ENCODE measurements around the gene NPSR1. TPM values are rescaled to one million over a fixed set of nuclear protein-coding genes. Genes with fewer than 3 reads are reported as not detected.
"Not testable (repeated sequence)": the region's sequence is repeated elsewhere in the genome, so short reads cannot be mapped to it uniquely, and the experiment has no call there.

Gene NPSR1
- total and polyA plus RNA-seq, 11 donors = not detected

GRCh38 chr7:34622771-34623250 is 35.2 kb upstream of the NPSR1 start:
- Histone ChIP-seq H3K4me3 (no peak overlapping the region), H3K36me3 (no peaks in the 10 kb centered on the region), H3K27me3 (no peaks in the 10 kb centered on the region), H3K4me1 (peaks cover 0 to 4% (median 0%) of the 10 kb centered on the region in 12 donors), H3K9me3 (no peaks in the 10 kb centered on the region), H3K27ac (no peak overlapping the region)
- 49 to 61% (median 56%) methylated on average over 4 of the region's 4 CpGs for WGBS, 4 donors
- no peak for DNase-seq
- intact Hi-C loops (cut with DNase I) = no loop called here
- TF ChIP-seq CTCF (IDR thresholded peaks at IDR 0.05) (no peak), POLR2A (IDR thresholded peaks at IDR 0.05) (no peak)
- peak in 2 of 4 donors; percentile 31 to 45 for ATAC-seq

GRCh38 chr7:34628618-34629017 is 29.4 kb upstream of the NPSR1 start:
- H3K27ac ChIP-seq; intact Hi-C loops (cut with DNase I); ATAC-seq; H3K36me3 ChIP-seq; H3K4me1 ChIP-seq; DNase-seq; H3K27me3 ChIP-seq; H3K4me3 ChIP-seq; H3K9me3 ChIP-seq: not testable (repeated sequence)
- 72 to 77% (median 73%) methylated on average over 4 of the region's 4 CpGs for WGBS, 4 donors

GRCh38 chr7:34652809-34653208 is 5.2 kb upstream of the NPSR1 start:
- Histone ChIP-seq H3K4me1 (no peaks in the 10 kb centered on the region), H3K4me3 (no peak overlapping the region), H3K27ac (no peak overlapping the region), H3K9me3 (peaks cover 0 to 13% (median 0%) of the 10 kb centered on the region in 12 donors), H3K36me3 (no peaks in the 10 kb centered on the region), H3K27me3 (no peaks in the 10 kb centered on the region)
- ATAC-seq (no peak), DNase-seq (no peak)
- TF ChIP-seq POLR2A (IDR thresholded peaks at IDR 0.05) (no peak), CTCF (IDR thresholded peaks at IDR 0.05) (no peak)
- WGBS, 4 donors = 70 to 80% (median 75%) methylated on average over 4 of the region's 4 CpGs
- intact Hi-C loops (cut with DNase I) = no loop called here

GRCh38 chr7:34653787-34654186 is 4.2 kb upstream of the NPSR1 start:
- Histone ChIP-seq H3K4me3 (no peak overlapping the region), H3K36me3 (no peaks in the 10 kb centered on the region), H3K27ac (no peak overlapping the region), H3K9me3 (peaks cover 0 to 13% (median 0%) of the 10 kb centered on the region in 12 donors), H3K27me3 (no peaks in the 10 kb centered on the region), H3K4me1 (no peaks in the 10 kb centered on the region)
- ATAC-seq (no peak), DNase-seq (no peak)
- WGBS, 4 donors = 77 to 94% (median 91%) methylated on average over 1 of the region's 1 CpG
- TF ChIP-seq POLR2A (IDR thresholded peaks at IDR 0.05) (no peak), CTCF (IDR thresholded peaks at IDR 0.05) (no peak)
- intact Hi-C loops (cut with DNase I) = no loop called here

- peaks cover 0 to 4% (median 0%) of the 10 kb centered on the region in 12 donors for H3K9me3 ChIP-seq
- H3K36me3 ChIP-seq = no peaks in the 10 kb centered on the region
- no peak for TF ChIP-seq CTCF (IDR thresholded peaks at IDR 0.05)
- TF ChIP-seq POLR2A (IDR thresholded peaks at IDR 0.05) = no peak
- ATAC-seq = no peak
- H3K27me3 ChIP-seq = no peaks in the 10 kb centered on the region
- DNase-seq = no peak
- no peak overlapping the region for H3K27ac ChIP-seq
- intact Hi-C loops (cut with DNase I) = no loop called here
- H3K4me3 ChIP-seq = no peak overlapping the region
- H3K4me1 ChIP-seq = peaks cover 0 to 7% (median 0%) of the 10 kb centered on the region in 12 donors
- 77 to 100% (median 85%) methylated on average over 1 of the region's 1 CpG for WGBS, 4 donors
Observed at GRCh38 chr7:34655384-34655783, 2.6 kb upstream of the NPSR1 start.

All from heart left ventricle (tissue), 16 donors.